ENCODE results near the gene SAMHD1.

The SAMHD1 gene

DNA sequence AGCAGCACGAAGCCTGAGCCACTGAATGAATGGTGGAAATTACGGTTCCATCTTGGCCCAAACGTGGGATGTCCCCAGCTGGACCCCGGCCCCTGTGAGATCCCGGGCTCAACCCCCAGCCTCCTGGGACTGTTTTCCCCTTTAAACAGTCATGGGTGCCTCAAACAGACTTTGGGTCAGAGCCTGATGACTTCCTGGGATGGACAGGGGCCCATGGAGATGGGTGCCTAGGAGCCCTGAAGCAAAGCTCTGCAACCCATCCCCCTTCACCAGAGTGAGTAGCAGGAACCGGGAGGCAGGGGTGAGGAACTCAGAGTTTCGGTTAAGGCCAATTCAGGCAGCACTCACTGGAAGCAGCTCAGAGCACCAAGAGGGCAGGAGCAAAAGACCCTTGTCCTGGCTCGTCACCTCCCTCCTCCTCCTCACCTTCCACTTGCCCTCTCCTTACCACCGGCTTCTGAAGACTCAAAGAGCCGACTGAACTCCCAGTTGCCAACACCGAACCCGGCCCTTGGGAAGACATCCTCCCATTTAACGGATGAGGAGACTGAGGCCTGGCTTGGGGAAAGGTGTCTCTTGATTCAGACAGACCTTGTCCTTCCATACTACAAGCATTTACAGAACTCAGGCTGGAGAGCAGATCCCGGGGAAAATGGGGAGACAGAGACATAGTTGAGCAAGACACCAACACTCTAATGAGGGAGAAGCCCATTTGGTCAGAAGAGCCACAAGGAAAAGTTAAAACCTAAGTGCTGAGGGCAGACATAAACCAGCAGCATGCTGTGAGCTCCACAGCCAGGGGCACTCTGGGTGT lies 90.5 kb downstream of the SAMHD1 start:
- Mint-ChIP-seq H3K27ac (peak overlapping the region; percentile 35), H3K9me3 (no peaks in the 10 kb centered on the region), H3K36me3 (peaks cover 5% of the 10 kb centered on the region), H3K4me3 (peak overlapping the region; percentile 64), H3K27me3 (no peaks in the 10 kb centered on the region), H3K4me1 (peaks cover 80% of the 10 kb centered on the region)
- ATAC-seq, result no peak

DNA sequence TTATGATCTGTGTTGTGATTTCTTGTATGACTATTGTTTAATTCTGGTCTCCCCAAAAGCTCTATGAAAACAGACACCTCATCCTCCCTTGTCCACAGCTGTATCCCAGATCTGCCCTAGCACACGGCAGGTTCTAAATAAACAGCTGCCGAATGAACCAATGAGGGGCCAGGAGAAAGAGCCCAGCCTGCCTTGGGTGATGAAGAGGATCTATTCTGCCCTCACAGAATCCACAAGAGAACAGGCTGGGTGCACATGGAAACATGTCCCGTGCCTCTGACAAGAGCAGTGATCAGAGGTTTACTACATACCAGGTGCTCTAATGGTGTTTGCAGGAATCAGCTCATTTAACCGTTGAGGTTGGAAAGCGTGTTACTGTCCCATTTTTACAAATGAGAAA lies 91.2 kb downstream of the SAMHD1 start:
- Mint-ChIP-seq H3K4me1 (peaks cover 80% of the 10 kb centered on the region), H3K27ac (peak overlapping the region; percentile 9), H3K27me3 (no peaks in the 10 kb centered on the region), H3K4me3 (no peak overlapping the region), H3K9me3 (no peaks in the 10 kb centered on the region), H3K36me3 (peaks cover 5% of the 10 kb centered on the region)
- ATAC-seq, result no peak

DNA sequence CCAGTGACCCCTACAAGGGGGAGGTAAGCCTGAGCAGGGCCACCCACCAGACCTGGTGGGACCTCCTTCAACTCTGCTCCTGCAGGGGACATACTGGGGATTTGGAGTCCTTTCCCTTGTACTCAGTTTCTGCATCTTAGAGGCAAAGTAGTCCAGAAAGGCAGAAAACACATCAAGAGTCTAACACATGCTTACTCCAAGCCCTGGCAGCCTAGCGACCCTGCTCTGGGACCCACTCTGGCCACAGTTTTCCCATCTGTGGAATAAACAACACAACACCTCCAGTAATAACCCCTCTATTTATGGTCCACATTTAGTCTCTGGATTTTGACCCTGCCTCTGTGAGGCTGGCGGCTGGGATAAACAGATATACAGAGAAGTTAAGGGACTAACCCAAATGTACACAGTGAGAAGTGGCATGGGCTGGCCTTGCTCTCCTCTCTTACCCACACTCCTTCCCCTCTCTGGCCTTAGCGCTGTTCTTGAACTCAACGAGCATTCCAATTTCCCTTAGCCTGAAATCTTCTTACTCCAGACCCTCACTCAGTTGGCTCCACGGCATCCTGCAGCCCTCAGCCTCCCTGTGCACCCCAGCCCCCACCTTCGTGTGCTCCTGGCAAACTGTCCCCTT lies 91.7 kb downstream of the SAMHD1 start:
- H3K4me3 Mint-ChIP-seq, result no peak overlapping the region
- H3K9me3 Mint-ChIP-seq, result no peaks in the 10 kb centered on the region
- peaks cover 5% of the 10 kb centered on the region for H3K36me3 Mint-ChIP-seq
- no peak for ATAC-seq
- H3K4me1 Mint-ChIP-seq, result peaks cover 80% of the 10 kb centered on the region
- H3K27me3 Mint-ChIP-seq, result no peaks in the 10 kb centered on the region
- peak overlapping the region; percentile 9 for H3K27ac Mint-ChIP-seq

DNA sequence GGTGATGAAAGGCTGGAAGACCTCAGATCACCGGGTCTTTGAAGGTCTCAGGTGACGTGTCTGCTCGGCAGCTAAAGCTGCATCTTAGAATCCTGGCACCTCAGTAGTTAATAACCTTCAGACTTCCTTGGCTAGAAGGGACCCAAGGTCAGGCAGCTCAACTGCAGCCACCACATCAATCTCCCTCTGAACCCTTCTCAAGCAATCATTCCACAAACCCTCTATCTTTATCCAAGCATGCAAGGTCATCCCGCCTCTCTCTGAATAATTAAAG lies 92.3 kb downstream of the SAMHD1 start:
- H3K4me1 Mint-ChIP-seq, result peaks cover 80% of the 10 kb centered on the region
- H3K36me3 Mint-ChIP-seq, result peaks cover 5% of the 10 kb centered on the region
- no peak for ATAC-seq
- no peaks in the 10 kb centered on the region for H3K9me3 Mint-ChIP-seq
- H3K4me3 Mint-ChIP-seq, result no peak overlapping the region
- peak overlapping the region; percentile 9 for H3K27ac Mint-ChIP-seq
- H3K27me3 Mint-ChIP-seq, result no peaks in the 10 kb centered on the region

DNA sequence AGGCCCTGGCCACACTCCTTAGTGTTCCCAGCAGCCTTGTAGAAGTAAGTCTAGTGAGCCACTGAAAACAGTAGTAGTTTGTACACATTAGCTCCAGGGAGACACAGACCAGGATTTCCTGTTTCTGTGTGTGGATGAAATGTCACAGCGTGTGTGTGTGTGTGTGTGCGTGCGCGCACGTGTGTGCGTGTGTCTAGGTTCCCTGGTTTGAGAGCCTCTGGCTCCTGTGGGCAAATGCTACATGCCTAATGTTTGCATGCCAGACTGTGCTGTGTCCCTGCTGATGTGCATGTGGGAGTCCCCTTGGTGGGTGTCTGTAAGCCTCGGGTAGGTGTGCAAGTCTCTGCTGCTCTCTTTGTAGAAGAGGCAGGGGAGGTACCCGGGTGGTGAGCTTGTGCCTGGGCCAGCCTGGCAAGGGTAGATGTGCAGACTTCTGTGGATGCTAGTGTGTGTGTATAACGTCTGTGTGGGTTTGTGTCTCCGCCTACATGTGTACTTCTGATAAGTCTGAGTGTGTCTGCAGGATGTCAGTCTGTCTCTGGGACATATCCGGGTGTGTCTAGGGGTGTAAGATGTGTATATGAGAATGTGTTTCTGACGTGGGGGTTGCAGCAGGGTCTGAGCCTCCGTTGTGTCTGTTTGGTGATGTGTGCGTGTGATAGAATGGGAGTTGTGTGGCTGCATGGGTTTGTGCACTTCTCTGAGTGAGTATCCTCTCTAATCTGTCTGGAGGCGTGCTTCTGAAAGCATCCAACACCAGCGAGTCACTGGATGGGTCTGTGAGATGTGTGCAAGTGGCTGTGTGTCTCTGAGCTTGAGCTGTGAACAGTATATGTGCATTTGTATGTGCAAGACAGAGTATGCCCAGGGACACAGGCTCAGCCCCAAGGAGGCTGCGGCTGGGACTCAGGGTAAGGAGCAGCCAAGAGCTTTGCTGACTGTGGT lies 94.5 kb downstream of the SAMHD1 start:
- peaks cover 87% of the 10 kb centered on the region for H3K4me1 Mint-ChIP-seq
- H3K9me3 Mint-ChIP-seq, result no peaks in the 10 kb centered on the region
- peak overlapping the region; percentile 3 for H3K27ac Mint-ChIP-seq
- H3K36me3 Mint-ChIP-seq, result peaks cover 5% of the 10 kb centered on the region
- H3K4me3 Mint-ChIP-seq, result no peak overlapping the region
- H3K27me3 Mint-ChIP-seq, result no peaks in the 10 kb centered on the region
- ATAC-seq, result no peak

DNA sequence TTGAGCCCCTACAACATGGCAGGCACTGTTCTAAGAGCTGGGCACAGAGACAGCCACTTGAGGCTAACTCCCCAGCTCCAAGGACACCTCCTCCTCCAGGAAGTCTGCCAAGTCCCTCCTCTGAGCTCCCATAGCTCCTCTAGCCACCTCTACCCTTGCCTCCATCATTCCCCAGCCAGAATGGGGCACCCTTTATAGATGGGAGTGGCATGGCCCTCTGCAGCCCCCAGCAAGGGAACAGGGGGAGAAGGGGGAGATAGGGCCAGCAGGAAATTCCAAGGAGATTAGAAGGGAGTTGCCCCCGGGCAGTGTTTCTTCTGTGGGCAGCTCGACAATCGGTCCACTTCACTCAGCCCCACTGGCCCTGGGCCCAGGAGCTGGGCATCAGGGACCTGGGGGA lies 95.3 kb downstream of the SAMHD1 start:
- Mint-ChIP-seq H3K27ac (peak overlapping the region; percentile 3), H3K4me3 (no peak overlapping the region), H3K4me1 (peaks cover 87% of the 10 kb centered on the region), H3K27me3 (no peaks in the 10 kb centered on the region), H3K36me3 (peaks cover 5% of the 10 kb centered on the region), H3K9me3 (no peaks in the 10 kb centered on the region)
- ATAC-seq, result no peak

DNA sequence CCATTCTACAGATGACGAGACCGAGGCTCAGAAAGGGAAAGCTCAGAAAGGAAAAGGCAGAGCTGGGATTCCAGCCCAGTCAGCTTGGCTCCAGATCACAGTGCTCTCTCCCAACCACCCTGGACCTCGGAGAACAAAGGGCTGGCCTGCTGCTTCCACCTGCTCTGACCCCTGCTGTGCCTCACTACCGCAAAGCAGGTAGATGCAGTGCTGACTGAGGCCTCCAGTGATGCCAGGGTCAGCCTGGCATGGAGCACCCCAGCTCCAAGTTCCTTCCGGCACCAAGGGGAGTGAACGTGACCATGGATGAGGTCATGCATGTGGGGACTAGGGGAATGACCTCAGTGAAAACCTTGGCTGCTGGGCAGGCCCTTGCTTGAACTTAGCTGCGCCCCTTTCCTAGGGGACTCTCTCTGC lies 96.3 kb downstream of the SAMHD1 start:
- Mint-ChIP-seq H3K36me3 (peaks cover 5% of the 10 kb centered on the region), H3K27me3 (no peaks in the 10 kb centered on the region), H3K27ac (no peak overlapping the region), H3K4me3 (no peak overlapping the region), H3K9me3 (no peaks in the 10 kb centered on the region), H3K4me1 (peaks cover 86% of the 10 kb centered on the region)
- ATAC-seq, result no peak

DNA sequence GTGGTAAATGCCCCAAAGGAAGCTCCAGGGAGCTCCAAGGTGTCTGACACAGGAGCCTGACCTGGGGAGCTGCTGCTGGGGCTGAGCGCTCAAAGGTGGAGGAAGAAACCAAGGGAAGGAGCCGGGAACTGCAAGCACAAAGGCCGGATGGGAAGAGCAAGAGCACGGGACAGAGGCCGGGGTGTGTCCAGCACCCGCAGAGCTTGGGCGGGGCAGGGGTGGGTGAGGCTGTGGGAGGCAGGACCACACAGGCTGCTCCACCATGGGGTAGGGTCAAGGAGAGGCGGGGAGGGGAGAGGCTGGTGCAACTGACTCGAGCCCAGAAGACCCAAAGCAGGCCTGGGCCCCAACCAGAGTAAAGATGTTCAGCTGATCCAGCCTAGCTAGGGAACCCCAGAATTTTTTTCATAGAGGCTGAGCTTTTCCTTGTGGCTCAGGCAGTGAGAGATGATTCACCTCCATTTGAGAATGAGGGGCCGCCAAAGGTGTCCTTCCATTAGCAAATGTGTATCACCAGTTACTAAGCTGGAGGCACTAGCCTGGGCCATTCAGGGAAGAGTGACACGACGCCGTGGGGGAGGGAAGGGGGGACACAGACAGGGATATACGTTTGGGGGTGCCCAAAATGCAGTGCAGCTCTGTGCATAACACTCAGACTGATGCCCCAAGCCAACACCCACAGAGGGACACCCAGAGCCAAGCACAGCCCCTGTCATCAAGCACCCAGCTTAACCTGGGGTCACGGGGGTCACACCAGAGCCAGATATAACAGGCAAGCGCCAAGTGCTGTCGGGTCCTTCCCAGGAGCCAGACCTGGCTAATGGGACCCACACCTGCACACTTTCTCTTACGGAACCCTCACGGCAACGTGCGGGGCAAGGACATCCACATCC lies 96.9 kb downstream of the SAMHD1 start:
- Mint-ChIP-seq H3K27me3 (no peaks in the 10 kb centered on the region), H3K36me3 (peaks cover 5% of the 10 kb centered on the region), H3K4me1 (peaks cover 86% of the 10 kb centered on the region), H3K4me3 (no peak overlapping the region), H3K27ac (peak overlapping the region; percentile 79), H3K9me3 (no peaks in the 10 kb centered on the region)
- no peak for ATAC-seq

DNA sequence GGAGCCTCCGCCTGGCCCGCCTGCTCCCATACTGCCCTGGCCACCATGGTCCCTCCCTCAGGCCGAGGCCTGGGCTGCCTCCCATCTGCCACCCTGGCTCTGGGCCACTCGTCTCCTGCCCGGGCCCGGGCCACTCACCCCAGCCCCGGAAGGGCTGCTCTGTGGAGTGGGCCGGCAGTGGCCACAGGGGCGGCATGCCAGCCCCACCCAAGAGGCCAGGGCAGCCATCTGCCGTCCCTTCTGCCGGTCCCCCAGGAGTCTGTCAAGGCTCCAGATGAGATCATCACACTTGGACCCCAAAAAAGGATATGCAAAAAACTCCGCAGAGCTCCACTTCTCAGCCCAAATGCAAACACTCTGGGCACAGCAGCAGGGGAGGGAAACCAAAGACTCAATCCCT lies 99.3 kb downstream of the SAMHD1 start:
- H3K4me1 Mint-ChIP-seq, result peaks cover 83% of the 10 kb centered on the region
- H3K36me3 Mint-ChIP-seq, result peaks cover 4% of the 10 kb centered on the region
- H3K4me3 Mint-ChIP-seq, result peak overlapping the region; percentile 70
- no peaks in the 10 kb centered on the region for H3K27me3 Mint-ChIP-seq
- H3K9me3 Mint-ChIP-seq, result no peaks in the 10 kb centered on the region
- H3K27ac Mint-ChIP-seq, result peak overlapping the region; percentile 79
- ATAC-seq, result peak; percentile 53

DNA sequence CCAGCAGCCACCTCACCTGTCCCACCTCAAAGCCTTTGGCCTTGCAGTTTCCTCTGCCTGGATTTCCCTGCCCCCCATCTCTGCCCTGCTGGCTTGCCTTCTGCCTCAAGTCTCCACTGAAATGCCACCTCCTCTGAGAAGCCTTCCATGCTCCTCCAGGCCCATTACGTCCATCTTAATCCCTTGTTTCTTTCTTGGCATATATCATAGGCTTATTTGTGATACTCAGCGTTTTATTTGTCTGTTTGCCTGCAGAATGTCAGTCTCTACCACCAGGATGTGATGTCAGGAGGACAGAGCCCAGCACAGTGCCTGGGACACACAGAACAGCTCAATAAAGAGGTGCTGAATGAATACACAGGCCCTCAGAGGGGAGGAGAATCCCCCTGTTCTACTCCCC lies 100.0 kb downstream of the SAMHD1 start:
- Mint-ChIP-seq H3K9me3 (no peaks in the 10 kb centered on the region), H3K4me3 (peak overlapping the region; percentile 70), H3K27ac (peak overlapping the region; percentile 79), H3K36me3 (no peaks in the 10 kb centered on the region), H3K4me1 (peaks cover 83% of the 10 kb centered on the region), H3K27me3 (no peaks in the 10 kb centered on the region)
- no peak for ATAC-seq

DNA sequence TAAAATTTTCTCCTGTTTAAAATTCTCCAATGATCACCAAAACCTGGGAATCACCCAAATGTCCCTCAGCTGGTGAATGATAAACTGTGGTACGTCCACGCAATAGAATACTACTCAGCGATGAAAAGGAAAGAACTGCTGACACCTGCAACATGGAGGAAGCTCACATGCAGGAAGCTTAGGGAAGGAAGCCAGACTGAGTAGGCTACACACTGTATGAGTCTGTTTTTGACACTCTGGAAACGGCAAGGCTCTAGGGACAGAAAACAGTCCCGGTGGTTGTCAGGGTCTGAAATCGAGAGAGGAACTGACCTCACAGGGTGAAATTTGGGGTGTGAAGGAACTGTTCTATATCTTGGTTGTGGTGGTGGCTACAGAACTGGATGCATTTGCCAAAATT lies 100.7 kb downstream of the SAMHD1 start:
- peak overlapping the region; percentile 79 for H3K27ac Mint-ChIP-seq
- H3K4me3 Mint-ChIP-seq, result peak overlapping the region; percentile 20
- peaks cover 83% of the 10 kb centered on the region for H3K4me1 Mint-ChIP-seq
- ATAC-seq, result peak; percentile 71
- no peaks in the 10 kb centered on the region for H3K9me3 Mint-ChIP-seq
- no peaks in the 10 kb centered on the region for H3K36me3 Mint-ChIP-seq
- H3K27me3 Mint-ChIP-seq, result no peaks in the 10 kb centered on the region

DNA sequence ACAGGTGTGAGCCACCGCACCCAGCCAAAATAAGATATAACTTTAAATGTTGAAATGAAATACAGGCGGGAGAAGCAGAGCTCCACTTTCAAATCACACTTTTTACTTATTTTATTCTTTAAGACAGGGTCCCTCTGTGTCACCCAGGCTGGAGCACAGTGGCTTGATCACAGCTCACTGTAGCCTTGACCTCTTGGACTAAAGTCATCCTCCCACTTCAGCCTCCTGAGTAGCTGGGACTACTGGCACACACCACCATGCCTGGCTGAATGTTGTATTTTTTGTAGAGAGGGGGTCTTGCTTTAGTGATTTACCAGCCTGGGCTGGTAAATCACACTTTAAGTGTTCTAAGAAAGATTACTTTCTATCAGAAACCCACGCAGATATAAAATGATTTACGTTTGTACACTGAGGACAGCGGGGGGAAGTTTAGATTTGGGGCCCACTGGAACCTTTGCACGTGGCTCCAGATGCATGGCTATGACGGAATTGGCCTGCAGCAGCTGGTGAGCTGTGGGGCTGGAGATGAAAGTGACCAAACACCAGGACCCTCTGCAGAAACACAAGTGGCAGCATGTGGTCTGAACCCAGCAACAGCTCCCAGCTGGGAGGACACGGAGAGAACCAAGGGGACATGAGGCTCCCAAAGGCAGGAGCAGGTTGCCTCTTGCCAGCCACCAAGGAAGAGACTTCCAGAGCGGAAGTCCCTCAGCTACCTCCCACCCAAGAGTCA lies 102.0 kb downstream of the SAMHD1 start:
- Mint-ChIP-seq H3K36me3 (no peaks in the 10 kb centered on the region), H3K27me3 (no peaks in the 10 kb centered on the region), H3K27ac (peak overlapping the region; percentile 100), H3K9me3 (no peaks in the 10 kb centered on the region), H3K4me1 (peaks cover 83% of the 10 kb centered on the region), H3K4me3 (no peak overlapping the region)
- ATAC-seq, result no peak

DNA sequence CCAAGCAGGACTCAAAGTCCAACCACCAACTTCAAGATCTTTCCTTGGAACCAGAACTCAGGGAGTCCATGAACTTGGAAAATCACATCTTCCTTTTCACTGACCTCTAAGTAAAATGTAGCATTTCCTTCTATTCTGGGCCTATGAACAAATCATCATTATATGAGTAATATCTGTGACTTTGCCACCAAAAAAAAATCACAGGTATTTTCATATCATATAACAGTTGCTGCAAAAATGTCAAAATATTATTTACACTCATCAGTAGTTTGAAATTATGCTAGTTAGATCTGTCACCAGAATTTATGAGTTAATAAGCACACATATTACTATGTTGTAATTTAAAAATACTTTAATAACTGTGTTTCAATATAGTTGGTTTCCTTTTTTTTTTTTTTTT lies 102.8 kb downstream of the SAMHD1 start:
- no peaks in the 10 kb centered on the region for H3K27me3 Mint-ChIP-seq
- no peak for ATAC-seq
- peak overlapping the region; percentile 100 for H3K27ac Mint-ChIP-seq
- no peak overlapping the region for H3K4me3 Mint-ChIP-seq
- H3K36me3 Mint-ChIP-seq, result no peaks in the 10 kb centered on the region
- no peaks in the 10 kb centered on the region for H3K9me3 Mint-ChIP-seq
- H3K4me1 Mint-ChIP-seq, result peaks cover 81% of the 10 kb centered on the region

DNA sequence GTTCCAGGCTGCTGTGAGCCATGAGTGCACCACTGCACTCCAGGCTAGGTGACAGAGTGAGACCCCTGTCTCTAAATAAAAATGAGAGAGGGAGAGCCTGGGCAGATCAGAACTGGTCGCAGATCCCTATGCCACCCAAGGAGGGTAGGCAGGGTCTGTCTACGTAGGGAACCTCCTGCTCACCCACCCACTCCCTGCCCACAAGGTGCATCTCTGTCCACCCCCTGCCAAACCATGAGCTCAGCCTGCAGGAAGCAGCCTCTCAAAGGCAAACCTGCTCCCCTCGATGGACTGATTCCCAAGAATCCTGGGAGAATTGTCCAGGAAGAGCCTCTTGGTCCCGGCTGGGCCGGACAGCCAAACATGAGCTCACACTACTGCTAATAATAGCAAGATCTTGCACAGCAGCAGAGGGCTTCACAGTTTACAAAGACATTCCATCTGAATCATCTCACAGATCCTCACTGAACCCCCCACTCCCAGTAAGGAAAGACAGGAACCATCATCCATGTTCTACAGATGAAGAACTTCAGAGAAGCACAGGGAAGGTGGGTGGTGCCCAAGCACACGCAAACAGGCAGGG lies 103.3 kb downstream of the SAMHD1 start:
- Mint-ChIP-seq H3K4me3 (no peak overlapping the region), H3K36me3 (no peaks in the 10 kb centered on the region), H3K9me3 (no peaks in the 10 kb centered on the region), H3K27me3 (no peaks in the 10 kb centered on the region), H3K4me1 (peaks cover 86% of the 10 kb centered on the region), H3K27ac (peak overlapping the region; percentile 100)
- ATAC-seq, result no peak

All from stimulated activated memory B cell treated with anti-CD40 and anti-IgM and Interleukin-4, amounts not matched to agents 10 μg/mL and 1 μg/mL and 100 μg/mL, for 72 hours (primary cell).